Measurements from ENCODE around the gene TPPP2. TPM values are rescaled to one million over a fixed set of nuclear protein-coding genes. Genes with fewer than 3 reads are reported as not detected.

The TPPP2 gene
- total RNA-seq, 1 donor from 2014 or later: not detected

DNA sequence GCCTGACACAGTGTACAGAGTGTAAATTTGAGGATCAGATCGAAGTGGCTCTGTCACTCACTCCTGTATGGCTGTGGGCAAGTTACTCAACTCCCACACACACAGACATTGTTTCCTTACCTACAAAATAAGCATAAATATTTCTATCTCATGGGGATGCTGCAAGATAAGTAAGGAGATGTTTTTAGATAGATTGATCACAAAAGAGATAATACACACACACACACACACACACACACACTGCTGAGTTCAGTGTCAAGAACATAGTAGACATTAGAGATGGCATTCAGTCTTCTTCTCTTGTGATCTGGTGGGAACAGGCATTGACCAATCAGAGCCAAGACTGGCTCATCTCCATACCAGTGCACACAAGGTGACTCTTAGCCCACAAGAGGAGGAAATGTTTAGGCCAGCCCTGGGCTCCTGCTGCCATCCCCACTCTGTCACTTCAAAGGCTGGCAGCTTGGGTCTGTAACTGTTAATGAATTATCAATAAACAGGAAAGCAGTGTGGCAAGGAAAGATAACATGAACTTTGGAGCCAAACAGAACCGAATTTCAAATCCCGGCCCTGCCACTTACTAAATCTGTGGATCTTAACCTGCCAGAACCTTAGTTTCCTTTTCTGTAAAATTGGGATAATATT, 24.2 kb downstream of the TPPP2 start:
- Mint-ChIP-seq H3K27ac (ENCODE audit: unreplicated experiment) (no peak overlapping the region), H3K36me3 (ENCODE audit: unreplicated experiment) (no peaks in the 10 kb centered on the region), H3K9me3 (ENCODE audit: unreplicated experiment) (no peaks in the 10 kb centered on the region), H3K27me3 (ENCODE audit: unreplicated experiment) (no peaks in the 10 kb centered on the region), H3K4me1 (ENCODE audit: low read depth, unreplicated experiment) (no peaks in the 10 kb centered on the region), H3K4me3 (ENCODE audit: unreplicated experiment) (no peak overlapping the region)
- TF ChIP-seq, protein P1, sequence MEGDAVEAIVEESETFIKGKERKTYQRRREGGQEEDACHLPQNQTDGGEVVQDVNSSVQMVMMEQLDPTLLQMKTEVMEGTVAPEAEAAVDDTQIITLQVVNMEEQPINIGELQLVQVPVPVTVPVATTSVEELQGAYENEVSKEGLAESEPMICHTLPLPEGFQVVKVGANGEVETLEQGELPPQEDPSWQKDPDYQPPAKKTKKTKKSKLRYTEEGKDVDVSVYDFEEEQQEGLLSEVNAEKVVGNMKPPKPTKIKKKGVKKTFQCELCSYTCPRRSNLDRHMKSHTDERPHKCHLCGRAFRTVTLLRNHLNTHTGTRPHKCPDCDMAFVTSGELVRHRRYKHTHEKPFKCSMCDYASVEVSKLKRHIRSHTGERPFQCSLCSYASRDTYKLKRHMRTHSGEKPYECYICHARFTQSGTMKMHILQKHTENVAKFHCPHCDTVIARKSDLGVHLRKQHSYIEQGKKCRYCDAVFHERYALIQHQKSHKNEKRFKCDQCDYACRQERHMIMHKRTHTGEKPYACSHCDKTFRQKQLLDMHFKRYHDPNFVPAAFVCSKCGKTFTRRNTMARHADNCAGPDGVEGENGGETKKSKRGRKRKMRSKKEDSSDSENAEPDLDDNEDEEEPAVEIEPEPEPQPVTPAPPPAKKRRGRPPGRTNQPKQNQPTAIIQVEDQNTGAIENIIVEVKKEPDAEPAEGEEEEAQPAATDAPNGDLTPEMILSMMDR (IDR thresholded peaks at IDR 0.05; ENCODE audit: partially characterized antibody, unreplicated experiment): no peak
- no peak for DNase-seq

DNA sequence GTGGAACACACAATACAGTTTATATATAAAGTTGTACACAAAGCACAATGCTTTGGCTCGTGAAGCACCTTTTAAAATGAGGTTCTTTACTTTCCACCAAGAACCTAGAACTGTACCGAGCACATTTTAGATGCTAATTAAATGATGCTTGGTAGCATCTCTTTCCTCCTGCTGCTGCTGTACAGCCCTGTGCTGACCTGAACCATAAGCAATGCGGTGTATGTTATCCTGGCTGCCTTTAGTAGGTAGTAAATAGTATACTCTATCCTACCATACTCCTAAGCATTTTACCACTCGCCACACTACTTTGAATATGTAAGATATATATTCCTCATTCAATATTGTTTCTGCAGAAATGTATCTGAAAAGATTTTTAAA, 24.7 kb downstream of the TPPP2 start:
- Mint-ChIP-seq H3K4me1 (ENCODE audit: low read depth, unreplicated experiment) (no peaks in the 10 kb centered on the region), H3K27me3 (ENCODE audit: unreplicated experiment) (no peaks in the 10 kb centered on the region), H3K4me3 (ENCODE audit: unreplicated experiment) (no peak overlapping the region), H3K9me3 (ENCODE audit: unreplicated experiment) (no peaks in the 10 kb centered on the region), H3K27ac (ENCODE audit: unreplicated experiment) (no peak overlapping the region), H3K36me3 (ENCODE audit: unreplicated experiment) (no peaks in the 10 kb centered on the region)
- TF ChIP-seq, protein P1 (IDR thresholded peaks at IDR 0.05; ENCODE audit: partially characterized antibody, unreplicated experiment): no peak
- DNase-seq: no peak

DNA sequence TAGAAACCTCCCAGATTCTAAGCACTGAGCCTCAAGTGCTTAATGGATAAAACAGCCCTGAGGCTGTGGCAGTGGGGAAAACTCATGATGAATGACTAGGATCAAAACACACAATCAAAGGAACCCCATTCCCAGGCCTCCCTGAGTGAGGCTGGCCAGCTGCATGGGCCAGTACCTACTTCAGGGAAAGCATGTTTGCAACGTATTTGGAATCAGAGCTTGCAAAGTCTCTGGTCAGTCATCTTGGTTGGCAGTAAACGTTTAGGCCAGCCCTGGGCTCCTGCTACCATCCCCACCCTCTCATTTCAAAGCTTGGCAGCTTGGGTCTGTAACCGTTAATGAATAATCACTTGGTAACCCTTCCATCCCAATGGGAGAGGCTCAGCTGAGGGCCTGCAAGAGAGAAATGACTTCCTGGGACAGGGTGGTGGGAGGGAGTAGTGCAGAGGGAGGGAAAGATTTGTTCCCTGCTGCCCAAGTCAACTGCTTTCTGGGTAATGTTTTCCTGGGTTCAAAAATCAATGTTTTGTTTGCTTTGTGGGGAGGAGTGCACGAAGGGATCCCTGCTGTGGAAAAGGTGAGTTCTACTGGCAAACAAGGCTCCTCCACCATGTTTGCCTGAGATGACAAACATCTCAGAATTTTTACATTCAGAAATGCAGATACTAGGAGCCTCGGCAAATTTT, 25.6 kb downstream of the TPPP2 start:
- TF ChIP-seq, protein P1 (IDR thresholded peaks at IDR 0.05; ENCODE audit: partially characterized antibody, unreplicated experiment): no peak
- Mint-ChIP-seq H3K27ac (ENCODE audit: unreplicated experiment) (no peak overlapping the region), H3K9me3 (ENCODE audit: unreplicated experiment) (no peaks in the 10 kb centered on the region), H3K4me3 (ENCODE audit: unreplicated experiment) (no peak overlapping the region), H3K36me3 (ENCODE audit: unreplicated experiment) (no peaks in the 10 kb centered on the region), H3K4me1 (ENCODE audit: low read depth, unreplicated experiment) (no peaks in the 10 kb centered on the region), H3K27me3 (ENCODE audit: unreplicated experiment) (no peaks in the 10 kb centered on the region)
- DNase-seq: no peak

DNA sequence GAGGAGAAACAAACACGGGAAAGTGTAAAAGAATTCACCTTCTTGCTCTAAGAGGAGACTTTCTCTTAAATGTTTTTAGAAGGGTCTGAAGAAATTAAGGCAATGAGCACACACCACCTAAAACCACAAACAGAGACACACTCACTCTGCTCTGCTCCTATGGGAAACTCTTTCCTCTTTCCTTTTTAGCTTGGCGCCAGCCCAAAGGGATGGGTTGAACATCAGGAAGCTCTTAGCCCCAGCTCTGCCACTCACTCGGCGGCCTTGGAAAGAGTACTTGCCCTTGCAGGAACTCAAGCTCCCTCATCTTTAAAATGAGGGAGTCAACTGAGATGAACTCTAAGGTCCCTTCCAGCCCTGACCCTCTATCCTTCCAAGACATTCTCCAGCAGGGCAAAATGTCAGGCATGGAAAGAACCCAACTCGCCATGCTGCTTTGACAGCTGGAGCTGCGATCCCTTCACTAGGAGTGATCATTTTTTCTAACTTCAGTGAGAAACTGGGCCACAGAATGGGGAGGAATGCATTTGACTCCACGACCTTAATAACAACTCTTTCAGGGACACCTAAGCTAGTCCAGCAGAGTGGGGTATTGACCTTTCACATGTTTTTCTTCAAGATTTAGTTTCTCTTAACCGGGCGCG, 26.6 kb downstream of the TPPP2 start:
- no peaks in the 10 kb centered on the region for H3K27me3 Mint-ChIP-seq (ENCODE audit: unreplicated experiment)
- DNase-seq: no peak
- TF ChIP-seq, protein P1 (IDR thresholded peaks at IDR 0.05; ENCODE audit: partially characterized antibody, unreplicated experiment): no peak
- no peak overlapping the region for H3K27ac Mint-ChIP-seq (ENCODE audit: unreplicated experiment)
- H3K4me3 Mint-ChIP-seq (ENCODE audit: unreplicated experiment): no peak overlapping the region
- H3K9me3 Mint-ChIP-seq (ENCODE audit: unreplicated experiment): no peaks in the 10 kb centered on the region
- H3K4me1 Mint-ChIP-seq (ENCODE audit: low read depth, unreplicated experiment): no peaks in the 10 kb centered on the region
- no peaks in the 10 kb centered on the region for H3K36me3 Mint-ChIP-seq (ENCODE audit: unreplicated experiment)
